PC-3 (cell line): Measurements from ENCODE around the gene C16orf54. TPM values are rescaled to one million over a fixed set of nuclear protein-coding genes. Genes with fewer than 3 reads are reported as not detected.

Source experiments
- ATAC-seq: fragments of 200-7000 bp; cut with Tn5 transposase; 2 replicates; pipeline ENCODE4 v1.9.1; 2020; ENCODE audit warnings: mild to moderate bottlenecking, moderate library complexity
- BruUV-seq: library from RNA; stranded (reverse); fragments of 400-500 nt; replicated peaks from 2 replicates; lab custom pipeline; 2021; lab: Mats Ljungman, UMichigan
- CTCF ChIA-PET: fragments of 300-600 bp; sonication (Branson Sonifier 250); formaldehyde crosslinking; loops from one replicate; lab custom pipeline; 2022; ENCODE audit warnings: antibody characterized with exemption; lab: Charles Lee
- POLR2A ChIA-PET: fragments of 300-600 bp; sonication (Branson Sonifier 250); formaldehyde crosslinking; loops from one replicate; lab custom pipeline; 2022; ENCODE audit warnings: antibody characterized with exemption; ENCODE audit not compliant: unreplicated experiment; lab: Charles Lee
- DNase-seq: peaks from one replicate; pipeline ENCODE4 v3.0.0-alpha.2; 2015
- H2AFZ ChIP-seq: fragments of 300-600 bp; sonication (generic); 2 replicates; pipeline ENCODE4 v1.6.0; 2016; ENCODE audit warnings: antibody characterized with exemption, low read length
- H3F3A ChIP-seq: fragments of 300-600 bp; sonication (generic); one replicate; pipeline ENCODE4 v1.6.0; 2017; ENCODE audit warnings: antibody characterized with exemption, low read length, control low read depth, mild to moderate bottlenecking; ENCODE audit not compliant: unreplicated experiment
- H3K27ac ChIP-seq: fragments of 300-600 bp; sonication (generic); 2 replicates; pipeline ENCODE4 v1.5.1; 2016; ENCODE audit warnings: mild to moderate bottlenecking, low read length
- H3K27me3 ChIP-seq: fragments of 300-600 bp; sonication (generic); 2 replicates; pipeline ENCODE4 v1.6.1; 2016; ENCODE audit warnings: low read length, mixed read lengths
- H3K36me3 ChIP-seq: fragments of 300-600 bp; sonication (generic); 2 replicates; pipeline ENCODE4 v1.6.1; 2016; ENCODE audit warnings: low read depth, mixed run types, low read length, mixed read lengths
- H3K4me1 ChIP-seq: fragments of 300-600 bp; sonication (generic); 2 replicates; pipeline ENCODE4 v1.5.1; 2016; ENCODE audit warnings: low read length; ENCODE audit not compliant: insufficient read depth
- H3K4me2 ChIP-seq: fragments of 300-600 bp; sonication (generic); 2 replicates; pipeline ENCODE4 v1.6.0; 2016; ENCODE audit warnings: low read length
- H3K4me3 ChIP-seq: fragments of 300-600 bp; sonication (generic); 2 replicates; pipeline ENCODE4 v1.5.1; 2016; ENCODE audit warnings: mild to moderate bottlenecking, low read length, mixed read lengths
- H3K79me2 ChIP-seq: fragments of 300-600 bp; sonication (generic); 2 replicates; pipeline ENCODE4 v1.6.1; 2017; ENCODE audit warnings: low read length, mixed read lengths
- H3K9ac ChIP-seq: fragments of 300-600 bp; sonication (generic); 2 replicates; pipeline ENCODE4 v1.6.0; 2016; ENCODE audit warnings: mild to moderate bottlenecking, low read length
- H3K9me2 ChIP-seq: fragments of 300-600 bp; sonication (generic); replicated peaks from 2 replicates; pipeline ENCODE4 v1.6.1; 2016; ENCODE audit warnings: mixed run types, low read length, mixed read lengths
- H3K9me3 ChIP-seq: fragments of 300-600 bp; sonication (generic); 2 replicates; pipeline ENCODE4 v1.6.1; 2016; ENCODE audit warnings: low read length, mixed read lengths
- H4K20me1 ChIP-seq: fragments of 300-600 bp; sonication (generic); 2 replicates; pipeline ENCODE4 v1.6.1; 2016; ENCODE audit warnings: low read length, mixed read lengths
- CTCF ChIP-seq: fragments of 300-600 bp; sonication (generic); conservative IDR thresholded peaks from 2 replicates; pipeline ENCODE4 v1.5.1; 2017; ENCODE audit warnings: antibody characterized with exemption, low read depth, mild to moderate bottlenecking, low read length
- EZH2 ChIP-seq: fragments of 300-600 bp; sonication (generic); IDR thresholded peaks from one replicate; pipeline ENCODE4 v1.6.1; 2017; ENCODE audit warnings: antibody characterized with exemption, mild to moderate bottlenecking, low read length; ENCODE audit not compliant: unreplicated experiment
- EZH2phosphoT487 ChIP-seq: fragments of 300-600 bp; sonication (generic); IDR thresholded peaks from 2 replicates; pipeline ENCODE4 v1.6.1; 2018; ENCODE audit warnings: mild to moderate bottlenecking, antibody characterized with exemption, low read length, borderline replicate concordance
- intact Hi-C: fragments of 100-400 bp; cut with micrococcal nuclease; formaldehyde crosslinking; loops from 2 replicates; pipeline ENCODE4 v1.9.0; 2023
- total RNA-seq: library from RNA; depleted of rRNA; stranded (reverse); fragments of >200 nt; gene quantifications from 2 replicates; pipeline ENCODE4 v1.2.3, GENCODE V29; 2014

Gene C16orf54
- total RNA-seq, 1 experiment from 2014 or later: not detected

GRCh38 chr16:29705030-29705429, 40.8 kb downstream of the C16orf54 start:
- ChIA-PET CTCF (no interaction called here), POLR2A (no interaction called here)
- Histone ChIP-seq H3K27ac (no peak overlapping the region), H3K9me3 (no peaks in the 10 kb centered on the region), H4K20me1 (no peaks in the 10 kb centered on the region), H3F3A (no peaks in the 10 kb centered on the region), H3K4me1 (no peaks in the 10 kb centered on the region), H3K9me2 (no peaks in the 10 kb centered on the region), H2AFZ (no peak overlapping the region), H3K79me2 (no peaks in the 10 kb centered on the region), H3K36me3 (no peaks in the 10 kb centered on the region), H3K27me3 (no peaks in the 10 kb centered on the region), H3K4me3 (no peak overlapping the region), H3K9ac (no peak overlapping the region), H3K4me2 (no peak overlapping the region)
- TF ChIP-seq EZH2phosphoT487 (no peak), CTCF (no peak), EZH2 (no peak)
- no peak for ATAC-seq
- no peak for DNase-seq
- intact Hi-C loops: no loop called here
- BruUV-seq: no TSS peak

DNA sequence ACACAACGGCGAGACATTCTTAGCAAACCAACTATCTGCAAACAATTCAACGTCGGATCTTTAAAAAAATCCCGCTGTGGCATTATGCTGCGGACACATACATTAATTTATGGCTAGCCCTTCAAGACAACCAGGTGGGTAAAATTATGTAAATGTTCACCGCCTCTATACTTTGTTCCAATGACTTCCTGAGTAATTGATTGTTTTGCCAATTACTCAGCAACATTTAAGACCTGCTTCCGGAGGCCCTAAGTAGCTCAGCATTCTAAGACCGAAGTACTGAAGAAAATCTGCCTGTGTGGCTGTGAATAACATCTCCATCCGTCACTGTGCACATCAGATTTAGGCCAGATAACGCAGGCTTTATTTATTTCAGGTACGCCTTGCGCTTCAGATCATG, 43.5 kb downstream of the C16orf54 start:
- H3K36me3 ChIP-seq: no peaks in the 10 kb centered on the region
- no peak overlapping the region for H3K4me3 ChIP-seq
- H3K9ac ChIP-seq: no peak overlapping the region
- no peaks in the 10 kb centered on the region for H3K79me2 ChIP-seq
- POLR2A ChIA-PET: no interaction called here
- H4K20me1 ChIP-seq: no peaks in the 10 kb centered on the region
- DNase-seq (no peak), ATAC-seq (no peak)
- no peaks in the 10 kb centered on the region for H3K9me2 ChIP-seq
- intact Hi-C loops: loop anchor here (5.0 kb wide), 2 partner anchors 105 to 320 kb away; partner anchors contain the start of genes C16orf92 and MAZ
- H3K9me3 ChIP-seq: no peaks in the 10 kb centered on the region
- no TSS peak for BruUV-seq
- no peak overlapping the region for H3K27ac ChIP-seq
- no peak overlapping the region for H2AFZ ChIP-seq
- H3K4me2 ChIP-seq: no peak overlapping the region
- H3K4me1 ChIP-seq: no peaks in the 10 kb centered on the region
- CTCF ChIA-PET: no interaction called here
- no peaks in the 10 kb centered on the region for H3F3A ChIP-seq
- no peak for TF ChIP-seq EZH2
- H3K27me3 ChIP-seq: no peaks in the 10 kb centered on the region

- Histone ChIP-seq H3K79me2 (no peaks in the 10 kb centered on the region), H3K36me3 (no peaks in the 10 kb centered on the region), H3K4me3 (no peak overlapping the region), H3K9ac (no peak overlapping the region), H3K4me1 (no peaks in the 10 kb centered on the region), H3K9me2 (no peaks in the 10 kb centered on the region), H3K27me3 (no peaks in the 10 kb centered on the region), H4K20me1 (no peaks in the 10 kb centered on the region), H2AFZ (no peak overlapping the region), H3K9me3 (no peaks in the 10 kb centered on the region), H3K4me2 (no peak overlapping the region), H3K27ac (no peak overlapping the region), H3F3A (no peaks in the 10 kb centered on the region)
- no TSS peak for BruUV-seq
- intact Hi-C loops: loop anchor here (5.0 kb wide), 2 partner anchors 106 to 321 kb away; partner anchors contain the start of genes C16orf92 and MAZ
- ATAC-seq: no peak
- ChIA-PET POLR2A (no interaction called here), CTCF (interaction anchor here (0.6 to 1.2 kb wide), 4 partner anchors 107 to 320 kb away, joined by 4 to 5 read pairs (median 4); no protein-coding TSS in a partner anchor)
- no peak for TF ChIP-seq EZH2phosphoT487
- TF ChIP-seq CTCF: no peak
- no peak for TF ChIP-seq EZH2
- DNase-seq: no peak
Observed at GRCh38 chr16:29701214-29701555, 44.6 kb downstream of the C16orf54 start.
